Measurements from ENCODE around the gene SPDYE17. TPM values are rescaled to one million over a fixed set of nuclear protein-coding genes. Genes with fewer than 3 reads are reported as not detected.
"Not testable (repeated sequence)": the region's sequence is repeated elsewhere in the genome, so short reads cannot be mapped to it uniquely, and the experiment has no call there.

Gene SPDYE17
- total RNA-seq, 1 experiment from 2014 or later, result not detected

DNA sequence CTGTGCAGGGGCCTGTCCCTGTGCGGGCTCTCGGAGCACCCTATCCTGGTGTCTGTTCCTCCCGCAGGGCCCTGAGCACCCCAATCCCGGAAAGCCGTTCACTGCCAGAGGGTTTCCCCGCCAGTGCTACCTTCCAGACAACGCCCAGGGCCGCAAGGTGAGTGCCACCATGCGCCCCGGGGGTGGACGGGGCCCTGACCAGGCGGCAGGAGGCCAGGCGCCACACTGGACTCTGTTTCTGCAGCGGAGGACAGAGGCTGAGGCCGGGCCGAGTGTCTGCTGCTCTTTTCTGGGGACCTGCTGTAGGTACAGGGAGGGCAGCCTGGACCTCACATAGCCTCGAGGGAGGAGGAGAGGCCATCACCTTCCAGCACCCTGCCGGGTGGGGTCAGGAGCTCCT, 28.0 kb downstream of the SPDYE17 start:
- H3K23ac ChIP-seq (ENCODE audit: insufficient read length, low read depth, low read length); H4K91ac ChIP-seq (ENCODE audit: insufficient read length, low read depth, low read length); H2BK20ac ChIP-seq (ENCODE audit: low read depth, low read length, poor library complexity, severe bottlenecking); H3K9me3 Mint-ChIP-seq; H2BK12ac ChIP-seq (ENCODE audit: insufficient read length, low read depth, low read length); DNase-seq; H3K9me3 ChIP-seq (ENCODE audit: control insufficient read depth, low read depth, low read length); H3K27ac ChIP-seq (ENCODE audit: insufficient read length, low read depth, low read length); H3T11ph ChIP-seq (ENCODE audit: low read length); H3K27me3 Mint-ChIP-seq (ENCODE audit: low read depth); H3K9ac ChIP-seq (ENCODE audit: extremely low read depth, insufficient read length, low read length); H2AK5ac ChIP-seq (ENCODE audit: insufficient read length, low read length); H3K4ac ChIP-seq (ENCODE audit: low read depth, low read length); H3K4me2 ChIP-seq (ENCODE audit: insufficient read depth, insufficient read length, low read length); H2AFZ ChIP-seq (ENCODE audit: low read length); H3K4me3 Mint-ChIP-seq; H3K56ac ChIP-seq (ENCODE audit: insufficient read length, low read depth, low read length); H4K8ac ChIP-seq (replicated peaks; ENCODE audit: insufficient read length, low read depth, low read length); H2BK120ac ChIP-seq (ENCODE audit: low read depth, low read length, poor library complexity, severe bottlenecking); H4K5ac ChIP-seq (ENCODE audit: insufficient read length, low read depth, low read length); H3K14ac ChIP-seq (ENCODE audit: insufficient read depth, low read length); H4K20me1 ChIP-seq (ENCODE audit: control insufficient read depth, insufficient read depth, insufficient read length); H3K27ac Mint-ChIP-seq; H2BK15ac ChIP-seq (ENCODE audit: low read depth, low read length); H3K23me2 ChIP-seq (ENCODE audit: insufficient read length, low read depth, low read length, poor library complexity, severe bottlenecking); H3K36me3 Mint-ChIP-seq (ENCODE audit: insufficient read depth in 1 of 3, low read depth in 3 of 3); H3K79me2 ChIP-seq (ENCODE audit: insufficient read depth, low read length); H3K18ac ChIP-seq (ENCODE audit: insufficient read length, low read depth, low read length); H3K4me1 ChIP-seq (ENCODE audit: insufficient read depth, low read length); H3K27me3 ChIP-seq (ENCODE audit: insufficient read depth, low read length); H3K4me1 Mint-ChIP-seq; H3K79me1 ChIP-seq (ENCODE audit: insufficient read depth, low read depth, low read length, poor library complexity, severe bottlenecking); H2BK5ac ChIP-seq (ENCODE audit: insufficient read length, low read length): not testable (repeated sequence)
- WGBS (ENCODE audit: extremely low coverage, insufficient read length, low lambda C conversion rate), result no CpG with 5 or more reads among the region's 18 CpGs

DNA sequence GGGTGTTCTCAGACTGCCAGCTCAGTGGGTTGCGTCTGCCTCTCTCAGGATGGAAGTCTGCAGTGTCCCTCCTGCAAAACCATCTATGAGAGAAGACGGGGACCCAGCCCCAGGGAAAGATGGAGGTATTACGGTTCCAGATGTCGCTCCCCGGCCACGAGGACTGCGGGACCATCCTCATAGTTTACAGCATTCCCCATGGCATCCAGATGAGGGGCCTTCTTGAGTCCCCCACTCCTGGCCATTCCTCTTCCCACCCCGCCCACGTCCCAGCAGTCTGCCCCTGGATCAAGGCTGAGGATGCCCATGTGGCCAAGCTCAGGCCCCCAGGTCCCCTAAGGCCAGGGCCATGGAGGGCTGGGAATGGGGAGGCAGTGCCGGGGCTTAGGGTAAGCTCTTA, 28.9 kb downstream of the SPDYE17 start:
- H3K9ac ChIP-seq (ENCODE audit: extremely low read depth, insufficient read length, low read length); H3K14ac ChIP-seq (ENCODE audit: insufficient read depth, low read length); H2AK5ac ChIP-seq (ENCODE audit: insufficient read length, low read length); H3K27ac Mint-ChIP-seq; H2BK120ac ChIP-seq (ENCODE audit: low read depth, low read length, poor library complexity, severe bottlenecking); H3K27me3 ChIP-seq (ENCODE audit: insufficient read depth, low read length); H3K27me3 Mint-ChIP-seq (ENCODE audit: low read depth); H3K9me3 ChIP-seq (ENCODE audit: control insufficient read depth, low read depth, low read length); H2BK5ac ChIP-seq (ENCODE audit: insufficient read length, low read length); H3K23me2 ChIP-seq (ENCODE audit: insufficient read length, low read depth, low read length, poor library complexity, severe bottlenecking); H3K4ac ChIP-seq (ENCODE audit: low read depth, low read length); H3K9me3 Mint-ChIP-seq; H3K27ac ChIP-seq (ENCODE audit: insufficient read length, low read depth, low read length); H3K79me2 ChIP-seq (ENCODE audit: insufficient read depth, low read length); H4K91ac ChIP-seq (ENCODE audit: insufficient read length, low read depth, low read length); H4K8ac ChIP-seq (replicated peaks; ENCODE audit: insufficient read length, low read depth, low read length); H2AFZ ChIP-seq (ENCODE audit: low read length); H3K4me3 Mint-ChIP-seq; H2BK12ac ChIP-seq (ENCODE audit: insufficient read length, low read depth, low read length); H4K5ac ChIP-seq (ENCODE audit: insufficient read length, low read depth, low read length); H3K23ac ChIP-seq (ENCODE audit: insufficient read length, low read depth, low read length); H4K20me1 ChIP-seq (ENCODE audit: control insufficient read depth, insufficient read depth, insufficient read length); H3K4me1 Mint-ChIP-seq; H2BK15ac ChIP-seq (ENCODE audit: low read depth, low read length); H2BK20ac ChIP-seq (ENCODE audit: low read depth, low read length, poor library complexity, severe bottlenecking); H3K36me3 Mint-ChIP-seq (ENCODE audit: insufficient read depth in 1 of 3, low read depth in 3 of 3); H3K4me2 ChIP-seq (ENCODE audit: insufficient read depth, insufficient read length, low read length); H3T11ph ChIP-seq (ENCODE audit: low read length); H3K79me1 ChIP-seq (ENCODE audit: insufficient read depth, low read depth, low read length, poor library complexity, severe bottlenecking); H3K4me1 ChIP-seq (ENCODE audit: insufficient read depth, low read length); H3K18ac ChIP-seq (ENCODE audit: insufficient read length, low read depth, low read length); DNase-seq; H3K56ac ChIP-seq (ENCODE audit: insufficient read length, low read depth, low read length): not testable (repeated sequence)
- WGBS (ENCODE audit: extremely low coverage, insufficient read length, low lambda C conversion rate), result no CpG with 5 or more reads among the region's 10 CpGs

All from H9 (cell line).